NCI-H524 treated with DMSO at 0.1 percent for 48 hours (cell line): ENCODE results near the gene CAMTA1.
"Not testable (repeated sequence)": the region's sequence is repeated elsewhere in the genome, so short reads cannot be mapped to it uniquely, and the experiment has no call there.

ENCODE experiments used
- DNase-seq: peaks from one replicate; lab custom pipeline; 2025; lab: John Stamatoyannopoulos, UW

CAMTA1 gene

GRCh38 chr1:7108251-7108650 lies 323.0 kb downstream of the CAMTA1 start:
- no peak for DNase-seq

GRCh38 chr1:7109901-7110300 lies 324.6 kb downstream of the CAMTA1 start:
- DNase-seq, result no peak

GRCh38 chr1:7110321-7110720 lies 325.1 kb downstream of the CAMTA1 start:
- peak; percentile 43 for DNase-seq

- no peak for DNase-seq
Observed at GRCh38 chr1:7111853-7112252, 326.6 kb downstream of the CAMTA1 start.

- DNase-seq, result no peak
Observed at GRCh38 chr1:7113136-7113535, 327.9 kb downstream of the CAMTA1 start.

GRCh38 chr1:7113822-7114221 lies 328.6 kb downstream of the CAMTA1 start:
- DNase-seq, result no peak

- no peak for DNase-seq
Observed at GRCh38 chr1:7116001-7116400, 330.7 kb downstream of the CAMTA1 start.

- peak; percentile 16 for DNase-seq
Observed at GRCh38 chr1:7117399-7118281, 332.4 kb downstream of the CAMTA1 start.

- DNase-seq, result peak; percentile 81
Observed at GRCh38 chr1:7119156-7119555, 333.9 kb downstream of the CAMTA1 start.

- DNase-seq, result no peak
Observed at GRCh38 chr1:7120863-7121621, 335.8 kb downstream of the CAMTA1 start.

- no peak for DNase-seq
Observed at GRCh38 chr1:7121622-7121988, 336.4 kb downstream of the CAMTA1 start.

GRCh38 chr1:7127322-7128075 lies 342.2 kb downstream of the CAMTA1 start:
- no peak for DNase-seq

GRCh38 chr1:7128293-7128692 lies 343.0 kb downstream of the CAMTA1 start:
- no peak for DNase-seq

- no peak for DNase-seq
Observed at GRCh38 chr1:7130127-7130526, 344.9 kb downstream of the CAMTA1 start.

- no peak for DNase-seq
Observed at GRCh38 chr1:7135493-7135892, 350.2 kb downstream of the CAMTA1 start.

GRCh38 chr1:7136166-7136953 lies 351.1 kb downstream of the CAMTA1 start:
- no peak for DNase-seq

GRCh38 chr1:7140251-7140650 lies 355.0 kb downstream of the CAMTA1 start:
- DNase-seq, result no peak

GRCh38 chr1:7145947-7146346 lies 360.7 kb downstream of the CAMTA1 start:
- DNase-seq, result no peak

- DNase-seq, result no peak
Observed at GRCh38 chr1:7146710-7147109, 361.5 kb downstream of the CAMTA1 start.

- DNase-seq, result not testable (repeated sequence)
Observed at GRCh38 chr1:7147581-7148282, 362.5 kb downstream of the CAMTA1 start.
